ENCODE data around the gene MAFF.

DNA sequence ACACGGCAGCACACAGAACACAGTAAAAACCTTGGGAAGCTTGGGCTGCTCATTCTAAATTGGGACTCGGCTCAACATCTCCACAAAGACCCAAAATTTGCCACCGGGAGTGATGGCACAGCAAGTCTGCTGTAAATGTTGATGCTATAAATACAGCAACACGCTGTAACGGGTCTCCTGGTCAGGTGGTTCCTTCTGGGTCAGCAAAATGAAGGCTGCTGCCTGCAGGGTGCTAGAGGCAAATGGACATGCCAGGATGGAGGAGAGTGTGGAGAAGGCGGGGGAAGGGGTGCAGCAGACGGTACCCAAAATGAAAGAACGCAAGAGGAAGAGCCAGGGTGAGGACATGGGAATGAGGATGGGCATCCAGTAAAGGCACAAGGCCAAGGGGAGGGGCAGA is 30.4 kb downstream of the MAFF start:
- TF ChIP-seq, protein P1, sequence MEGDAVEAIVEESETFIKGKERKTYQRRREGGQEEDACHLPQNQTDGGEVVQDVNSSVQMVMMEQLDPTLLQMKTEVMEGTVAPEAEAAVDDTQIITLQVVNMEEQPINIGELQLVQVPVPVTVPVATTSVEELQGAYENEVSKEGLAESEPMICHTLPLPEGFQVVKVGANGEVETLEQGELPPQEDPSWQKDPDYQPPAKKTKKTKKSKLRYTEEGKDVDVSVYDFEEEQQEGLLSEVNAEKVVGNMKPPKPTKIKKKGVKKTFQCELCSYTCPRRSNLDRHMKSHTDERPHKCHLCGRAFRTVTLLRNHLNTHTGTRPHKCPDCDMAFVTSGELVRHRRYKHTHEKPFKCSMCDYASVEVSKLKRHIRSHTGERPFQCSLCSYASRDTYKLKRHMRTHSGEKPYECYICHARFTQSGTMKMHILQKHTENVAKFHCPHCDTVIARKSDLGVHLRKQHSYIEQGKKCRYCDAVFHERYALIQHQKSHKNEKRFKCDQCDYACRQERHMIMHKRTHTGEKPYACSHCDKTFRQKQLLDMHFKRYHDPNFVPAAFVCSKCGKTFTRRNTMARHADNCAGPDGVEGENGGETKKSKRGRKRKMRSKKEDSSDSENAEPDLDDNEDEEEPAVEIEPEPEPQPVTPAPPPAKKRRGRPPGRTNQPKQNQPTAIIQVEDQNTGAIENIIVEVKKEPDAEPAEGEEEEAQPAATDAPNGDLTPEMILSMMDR (IDR thresholded peaks at IDR 0.05; ENCODE audit: low read depth, low read length, poor library complexity, severe bottlenecking), result no peak
- TF ChIP-seq EZH2phosphoT487 (IDR thresholded peaks at IDR 0.05; ENCODE audit: borderline replicate concordance, low read length), result no peak

Measured in DOHH2 (cell line).